Ascending aorta (tissue), 2 donors: ENCODE results near the gene GPAM. TPM values are rescaled to one million over a fixed set of nuclear protein-coding genes. Genes with fewer than 3 reads are reported as not detected.

Experiments
- DNase-seq, 2 donors: peaks; one replicate each; pipeline ENCODE4 v3.0.0-alpha.2; 2019; ENCODE audit warnings: low spot score in 2 of 2
- H3K27ac ChIP-seq, 2 donors: fragments of 200-600 bp; sonication (generic); one replicate each; pipeline ENCODE4 v1.5.1; 2016 to 2017; ENCODE audit warnings: mild to moderate bottlenecking in 1 of 2
- H3K27me3 ChIP-seq: fragments of 200-600 bp; sonication (generic); one replicate; pipeline ENCODE4 v1.5.1; 2017
- H3K36me3 ChIP-seq, 2 donors: fragments of 200-600 bp; sonication (generic); one replicate each; pipeline ENCODE4 v1.5.1; 2016
- H3K4me1 ChIP-seq, 2 donors: fragments of 200-600 bp; sonication (generic); one replicate each; pipeline ENCODE4 v1.5.1; 2016 to 2017; ENCODE audit warnings: mild to moderate bottlenecking in 1 of 2
- H3K4me3 ChIP-seq, 2 donors: fragments of 200-600 bp; sonication (generic); one replicate each; pipeline ENCODE4 v1.5.1; 2016 to 2017; ENCODE audit warnings: mild to moderate bottlenecking in 1 of 2
- H3K9me3 ChIP-seq, 2 donors: fragments of 200-600 bp; sonication (generic); one replicate each; pipeline ENCODE4 v1.5.1; 2016
- CTCF ChIP-seq, 3 experiments: fragments of 200-600 bp in 2 of 3; fragments of 450-650 bp in 1 of 3; sonication (generic) in 2 of 3; IDR thresholded peaks; one replicate each; pipeline ENCODE4 v1.5.1; 2016 to 2019; ENCODE audit warnings: antibody characterized with exemption in 3 of 3, mild to moderate bottlenecking in 1 of 3, moderate library complexity in 1 of 3
- intact Hi-C: fragments of 100-400 bp; cut with DNase I; formaldehyde crosslinking; loops from one replicate; pipeline ENCODE4 v1.15.1; 2023
- total RNA-seq: library from RNA; depleted of rRNA; stranded (reverse); fragments of >200 nt; gene quantifications from one replicate; pipeline ENCODE4 v1.1.0, GENCODE V29; 2016

The GPAM gene
- total RNA-seq, 1 donor from 2014 or later, result 3.2 TPM

- Histone ChIP-seq H3K4me3 (no peak overlapping the region), H3K4me1 (no peaks in the 10 kb centered on the region), H3K27ac (no peak overlapping the region), H3K27me3 (no peaks in the 10 kb centered on the region), H3K9me3 (no peaks in the 10 kb centered on the region), H3K36me3 (no peaks in the 10 kb centered on the region)
- TF ChIP-seq CTCF (IDR thresholded peaks at IDR 0.05), result no peak
- intact Hi-C loops, result no loop called here
- DNase-seq, result no peak
Observed at GRCh38 chr10:112217386-112218035, 33.9 kb upstream of the GPAM start.

GRCh38 chr10:112216966-112217365 lies 33.4 kb upstream of the GPAM start:
- TF ChIP-seq CTCF (IDR thresholded peaks at IDR 0.05), result no peak
- Histone ChIP-seq H3K27ac (no peak overlapping the region), H3K9me3 (no peaks in the 10 kb centered on the region), H3K4me3 (no peak overlapping the region), H3K36me3 (no peaks in the 10 kb centered on the region), H3K27me3 (no peaks in the 10 kb centered on the region), H3K4me1 (no peaks in the 10 kb centered on the region)
- intact Hi-C loops, result no loop called here
- DNase-seq, result no peak

- H3K27ac ChIP-seq, result no peak overlapping the region
- H3K9me3 ChIP-seq, result no peaks in the 10 kb centered on the region
- no peak for DNase-seq
- H3K4me3 ChIP-seq, result no peak overlapping the region
- H3K36me3 ChIP-seq, result no peaks in the 10 kb centered on the region
- H3K27me3 ChIP-seq, result no peaks in the 10 kb centered on the region
- no peak for TF ChIP-seq CTCF (IDR thresholded peaks at IDR 0.05)
- no peaks in the 10 kb centered on the region for H3K4me1 ChIP-seq
- intact Hi-C loops, result no loop called here
Observed at GRCh38 chr10:112216151-112216550, 32.6 kb upstream of the GPAM start.

DNA sequence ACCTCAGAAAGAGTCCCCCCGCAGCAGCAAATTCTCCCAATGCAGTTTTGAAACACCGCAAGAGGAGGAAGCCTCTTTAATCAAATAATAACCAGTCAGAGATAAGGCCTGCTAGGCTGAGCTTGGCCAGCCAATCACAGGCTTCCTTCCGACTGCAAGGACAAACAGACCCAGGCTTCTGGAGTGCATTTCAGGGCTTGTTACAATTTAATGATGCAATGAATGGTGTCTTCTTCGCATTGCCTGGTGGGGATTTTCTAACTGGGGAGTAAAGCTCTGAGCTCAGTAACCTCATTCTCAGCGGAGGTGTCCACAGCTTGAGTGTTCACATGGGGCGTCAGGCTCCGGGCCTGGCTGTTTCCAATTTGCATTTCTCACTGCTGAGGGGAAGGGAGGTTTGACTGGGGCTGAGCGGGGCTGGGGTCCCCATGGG lies 31.8 kb upstream of the GPAM start:
- H3K27me3 ChIP-seq, result no peaks in the 10 kb centered on the region
- H3K4me1 ChIP-seq, result no peaks in the 10 kb centered on the region
- intact Hi-C loops, result no loop called here
- peak overlapping the region in 1 of 2 donors; percentile 12 for H3K4me3 ChIP-seq
- no peak for TF ChIP-seq CTCF (IDR thresholded peaks at IDR 0.05)
- no peak overlapping the region for H3K27ac ChIP-seq
- no peak for DNase-seq
- no peaks in the 10 kb centered on the region for H3K36me3 ChIP-seq
- no peaks in the 10 kb centered on the region for H3K9me3 ChIP-seq

- Histone ChIP-seq H3K36me3 (no peaks in the 10 kb centered on the region), H3K4me1 (peaks cover 0 to 5% of the 10 kb centered on the region in 2 donors), H3K4me3 (peak overlapping the region in 1 of 2 donors; percentile 12), H3K27ac (no peak overlapping the region), H3K27me3 (no peaks in the 10 kb centered on the region), H3K9me3 (no peaks in the 10 kb centered on the region)
- intact Hi-C loops, result no loop called here
- DNase-seq, result no peak
- TF ChIP-seq CTCF (IDR thresholded peaks at IDR 0.05), result no peak
Observed at GRCh38 chr10:112214298-112214926, 30.8 kb upstream of the GPAM start.
